Psoas muscle (tissue), 8 donors: ENCODE results near the gene PCTP. TPM values are rescaled to one million over a fixed set of nuclear protein-coding genes. Genes with fewer than 3 reads are reported as not detected.

ENCODE experiments used
- ATAC-seq, 4 donors: fragments of 200-7000 bp; cut with Tn5 transposase; one replicate each; pipeline ENCODE4 v1.9.1; 2020; ENCODE audit warnings: moderate library complexity in 3 of 4, mild to moderate bottlenecking in 2 of 4
- DNase-seq, 2 donors: peaks; one replicate each; pipeline ENCODE4 v3.0.0-alpha.2; 2020
- H3K27ac ChIP-seq: fragments of 200-600 bp; one replicate; pipeline ENCODE4 v1.8.0; 2022
- H3K27me3 ChIP-seq, 3 donors: fragments of 200-600 bp in 1 of 3; one replicate each; pipeline versions ENCODE4 v1.6.1 to v1.8.0; 2013 to 2022; ENCODE audit warnings: low read length in 2 of 3, mild to moderate bottlenecking in 2 of 3, moderate library complexity in 1 of 3; ENCODE audit not compliant: insufficient read depth in 3 of 3
- H3K36me3 ChIP-seq, 2 donors: fragments of 200-600 bp in 1 of 2; one replicate each; pipeline versions ENCODE4 v1.6.1 to v1.8.0; 2013 to 2022; ENCODE audit warnings: low read depth in 1 of 2, mild to moderate bottlenecking in 1 of 2, moderate library complexity in 1 of 2; ENCODE audit not compliant: insufficient read depth in 1 of 2
- H3K4me1 ChIP-seq: fragments of 200-600 bp; one replicate; pipeline ENCODE4 v1.8.0; 2022
- H3K4me3 ChIP-seq: fragments of 200-600 bp; one replicate; pipeline ENCODE4 v1.8.0; 2022; ENCODE audit warnings: mild to moderate bottlenecking
- H3K9me3 ChIP-seq: fragments of 200-600 bp; one replicate; pipeline ENCODE4 v1.8.0; 2022
- WGBS, 3 donors: extraction: QIAGEN DNeasy Blood & Tissue Kit; methylation state at CpG; one replicate each; pipeline versions ENCODE4 v1.1.6 to v1.1.7; 2013; 5-methylcytosine and 5-hydroxymethylcytosine counted together
- intact Hi-C, 2 donors: fragments of 100-400 bp; cut with DNase I; formaldehyde crosslinking; loops; one replicate each; pipeline versions ENCODE4 v1.11.0 to v1.14.2; 2022
- polyA plus RNA-seq, 3 donors: library from polyadenylated mRNA; stranded (reverse); fragments of 200-250 nt; gene quantifications; one replicate each; pipeline ENCODE4 v1.2.3, GENCODE V29; 2013
- total RNA-seq, 4 donors: library from RNA; stranded (reverse); fragmentation: NEBNext Ultra II Directional in 2 of 4; extraction: Animal tissue kit (Norgen Biotek cat#: 25700) in 2 of 4; gene quantifications; one replicate each; pipeline versions ENCODE4 v1.2.1 to v1.2.4, GENCODE V29; 2021 to 2023
- TF ChIP-seq, protein P1 (sequence below): fragments of 200-600 bp; IDR thresholded peaks from one replicate; pipeline ENCODE4 v1.8.0; 2022; ENCODE audit warnings: antibody characterized with exemption
- donor health status: healthy with polysubstance abuse.
- donor health status: DM: no; HTN: no; CAD: no; lungs with moderate emphysema.
- donor health status: Bipolar disorder and iron deficiency.
- donor health status: healthy.
- donor health status: DM: yes; HTN: yes; CAD: no.
- donor health status: DM: no; HTN: no; CAD: no.
- donor health status: DM: no; HTN: no; CAD: no.
- donor health status: DM: yes; HTN: yes; CAD: no.

Gene PCTP
- total and polyA plus RNA-seq, 7 donors = 9.7 to 24.8 (median 14.7) TPM

DNA sequence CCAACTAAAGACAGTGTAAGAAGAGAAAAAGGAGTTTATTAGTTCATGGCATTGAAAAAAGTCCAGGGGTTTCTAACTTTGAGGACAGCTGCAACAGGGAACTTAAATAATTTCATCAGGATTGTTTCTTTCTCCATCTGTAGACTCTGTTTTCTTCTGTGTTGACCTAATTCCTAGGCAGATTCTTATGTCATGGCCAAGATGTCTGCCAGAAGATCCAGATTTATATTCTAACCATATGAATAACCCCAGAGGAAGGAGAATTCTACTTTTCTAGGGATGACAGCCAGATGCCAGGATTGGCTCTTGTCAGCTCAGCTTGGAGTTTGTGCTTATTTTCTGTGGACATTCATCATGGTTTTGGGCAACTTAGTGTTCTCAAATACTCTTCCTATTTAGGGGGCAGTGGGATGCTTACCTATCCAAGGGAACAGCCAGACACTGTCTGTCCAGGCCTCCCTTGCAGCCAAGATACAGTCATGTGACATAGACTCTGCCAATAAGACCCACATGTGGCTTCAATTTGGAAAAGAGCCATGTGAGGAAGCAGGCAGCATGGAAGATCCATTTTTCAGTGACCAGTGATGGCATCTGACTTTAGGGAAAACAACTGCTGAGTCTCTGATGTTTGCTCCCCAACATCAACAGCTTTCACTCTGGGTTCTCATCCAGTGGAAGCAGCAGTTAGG is 18.2 kb downstream of the PCTP start:
- DNase-seq (no peak), ATAC-seq (peak in 2 of 4 donors; percentile 20 to 22)
- intact Hi-C loops = loop anchor here in 1 of 2 donors (2.0 kb wide), 1 partner anchor 56 kb away; no protein-coding TSS in a partner anchor
- Histone ChIP-seq H3K27ac (peak overlapping the region; percentile 65), H3K9me3 (no peaks in the 10 kb centered on the region), H3K4me1 (peaks cover 13% of the 10 kb centered on the region), H3K4me3 (no peak overlapping the region), H3K27me3 (no peaks in the 10 kb centered on the region), H3K36me3 (peaks cover 8 to 54% of the 10 kb centered on the region in 2 donors)
- TF ChIP-seq, protein P1, sequence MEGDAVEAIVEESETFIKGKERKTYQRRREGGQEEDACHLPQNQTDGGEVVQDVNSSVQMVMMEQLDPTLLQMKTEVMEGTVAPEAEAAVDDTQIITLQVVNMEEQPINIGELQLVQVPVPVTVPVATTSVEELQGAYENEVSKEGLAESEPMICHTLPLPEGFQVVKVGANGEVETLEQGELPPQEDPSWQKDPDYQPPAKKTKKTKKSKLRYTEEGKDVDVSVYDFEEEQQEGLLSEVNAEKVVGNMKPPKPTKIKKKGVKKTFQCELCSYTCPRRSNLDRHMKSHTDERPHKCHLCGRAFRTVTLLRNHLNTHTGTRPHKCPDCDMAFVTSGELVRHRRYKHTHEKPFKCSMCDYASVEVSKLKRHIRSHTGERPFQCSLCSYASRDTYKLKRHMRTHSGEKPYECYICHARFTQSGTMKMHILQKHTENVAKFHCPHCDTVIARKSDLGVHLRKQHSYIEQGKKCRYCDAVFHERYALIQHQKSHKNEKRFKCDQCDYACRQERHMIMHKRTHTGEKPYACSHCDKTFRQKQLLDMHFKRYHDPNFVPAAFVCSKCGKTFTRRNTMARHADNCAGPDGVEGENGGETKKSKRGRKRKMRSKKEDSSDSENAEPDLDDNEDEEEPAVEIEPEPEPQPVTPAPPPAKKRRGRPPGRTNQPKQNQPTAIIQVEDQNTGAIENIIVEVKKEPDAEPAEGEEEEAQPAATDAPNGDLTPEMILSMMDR = no peak

- Histone ChIP-seq H3K9me3 (no peaks in the 10 kb centered on the region), H3K36me3 (peaks cover 8 to 58% of the 10 kb centered on the region in 2 donors), H3K27me3 (no peaks in the 10 kb centered on the region), H3K27ac (peak overlapping the region; percentile 65), H3K4me1 (peaks cover 9% of the 10 kb centered on the region), H3K4me3 (no peak overlapping the region)
- DNase-seq (peak; percentile 45 to 66), ATAC-seq (peak; percentile 69 to 79 (median 73))
- intact Hi-C loops = loop anchor here in 1 of 2 donors (2.0 kb wide), 1 partner anchor 55 kb away; no protein-coding TSS in a partner anchor
- TF ChIP-seq, protein P1 = no peak
- 62 to 65% (median 64%) methylated on average over 6 of the region's 6 CpGs for WGBS, 3 donors
These were observed 18.8 kb downstream of the PCTP start for GRCh38 chr17:55769625-55770000.

GRCh38 chr17:55770196-55770870 is 19.5 kb downstream of the PCTP start:
- H3K27ac ChIP-seq = peak overlapping the region; percentile 65
- no peaks in the 10 kb centered on the region for H3K27me3 ChIP-seq
- ATAC-seq = peak; percentile 81 to 88 (median 84)
- no peak overlapping the region for H3K4me3 ChIP-seq
- 35 to 45% (median 35%) methylated on average over 4 of the region's 4 CpGs for WGBS, 3 donors
- DNase-seq = no peak
- peaks cover 9% of the 10 kb centered on the region for H3K4me1 ChIP-seq
- H3K36me3 ChIP-seq = peaks cover 8 to 64% of the 10 kb centered on the region in 2 donors
- TF ChIP-seq, protein P1 = peak; percentile 72
- no peaks in the 10 kb centered on the region for H3K9me3 ChIP-seq
- intact Hi-C loops = loop anchor here (1.0 to 5.0 kb wide), 4 partner anchors 48 to 246 kb away; partner anchors contain the start of gene TMEM100 (in 1 of the 2)

DNA sequence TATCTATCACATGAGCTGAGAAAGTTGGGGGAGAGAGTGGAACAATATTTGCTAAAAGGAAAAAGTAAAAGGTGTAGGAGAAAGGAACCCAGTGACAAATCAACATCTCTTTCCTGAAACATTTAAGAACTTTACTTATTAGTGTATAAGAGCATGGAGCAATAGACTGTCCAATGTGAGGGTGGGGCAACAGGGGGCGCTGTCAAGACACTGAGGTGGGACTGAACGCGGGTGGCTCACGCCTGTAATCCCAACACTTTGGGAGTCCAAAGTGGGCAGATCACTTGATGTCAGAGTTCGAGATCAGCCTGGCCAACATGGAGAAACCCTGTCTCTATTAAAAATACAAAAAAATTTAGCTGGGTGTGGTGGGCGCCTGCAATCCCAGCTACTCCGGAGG is 21.2 kb downstream of the PCTP start:
- 95 to 96% (median 96%) methylated on average over 7 of the region's 7 CpGs for WGBS, 3 donors
- Histone ChIP-seq H3K4me3 (no peak overlapping the region), H3K9me3 (no peaks in the 10 kb centered on the region), H3K27ac (no peak overlapping the region), H3K4me1 (peaks cover 9% of the 10 kb centered on the region), H3K27me3 (no peaks in the 10 kb centered on the region), H3K36me3 (peaks cover 12 to 81% of the 10 kb centered on the region in 2 donors)
- TF ChIP-seq, protein P1 = no peak
- ATAC-seq (no peak), DNase-seq (no peak)
- intact Hi-C loops = loop anchor here in 1 of 2 donors (5.0 kb wide), 1 partner anchor 50 kb away; the partner anchor contains the start of gene TMEM100
